Inferior parietal cortex (tissue), 1 donor: ENCODE results near the gene SMURF2.
"Not testable (repeated sequence)": the region's sequence is repeated elsewhere in the genome, so short reads cannot be mapped to it uniquely, and the experiment has no call there.

ENCODE experiments used
- DNase-seq: peaks from one replicate; pipeline ENCODE4 v3.0.0-alpha.2; 2016; ENCODE audit errors: extremely low spot score

The SMURF2 gene

DNA sequence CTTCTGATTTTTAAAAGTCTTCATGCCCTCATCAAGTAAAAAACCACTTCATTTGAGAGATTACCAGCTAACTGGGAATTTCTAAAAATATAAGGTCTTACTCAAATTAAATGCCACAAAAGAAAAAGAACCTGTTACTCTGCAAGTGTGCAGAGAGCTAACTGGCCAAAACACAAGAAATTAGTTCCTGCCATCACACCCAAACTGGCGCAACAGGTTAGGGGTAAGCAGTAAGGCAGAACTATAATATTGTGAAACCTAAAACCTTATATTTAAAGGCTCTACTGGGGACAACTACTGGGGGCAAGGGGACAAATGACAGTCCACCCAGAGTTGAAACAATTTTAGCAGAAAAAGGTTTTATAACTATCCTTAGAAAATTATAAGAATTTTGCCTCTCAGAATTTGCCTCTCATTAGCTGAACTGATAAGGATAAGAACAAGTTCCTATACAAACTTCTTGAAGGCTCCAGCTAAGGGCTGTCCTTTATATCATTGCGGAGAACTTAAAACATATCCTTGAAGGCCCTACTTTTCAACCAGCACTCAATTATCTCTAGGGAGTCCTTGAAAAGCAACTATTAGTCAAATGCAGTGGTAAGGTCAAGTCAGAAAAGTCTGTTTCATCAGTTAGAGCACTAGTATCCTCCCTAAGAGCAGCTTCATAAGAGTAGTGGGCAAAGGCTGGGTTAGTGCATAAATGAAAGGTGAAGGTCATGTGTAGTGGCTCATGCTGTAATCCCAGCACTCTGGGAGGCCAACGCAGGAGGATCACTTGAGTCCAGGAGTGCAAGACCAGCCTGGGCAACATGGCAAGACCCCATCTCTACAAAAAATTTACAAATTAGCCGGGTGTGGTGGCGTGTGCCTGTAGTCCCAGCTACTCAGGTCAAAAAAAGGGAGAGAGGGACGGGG is 31.5 kb downstream of the SMURF2 start:
- DNase-seq = no peak

DNA sequence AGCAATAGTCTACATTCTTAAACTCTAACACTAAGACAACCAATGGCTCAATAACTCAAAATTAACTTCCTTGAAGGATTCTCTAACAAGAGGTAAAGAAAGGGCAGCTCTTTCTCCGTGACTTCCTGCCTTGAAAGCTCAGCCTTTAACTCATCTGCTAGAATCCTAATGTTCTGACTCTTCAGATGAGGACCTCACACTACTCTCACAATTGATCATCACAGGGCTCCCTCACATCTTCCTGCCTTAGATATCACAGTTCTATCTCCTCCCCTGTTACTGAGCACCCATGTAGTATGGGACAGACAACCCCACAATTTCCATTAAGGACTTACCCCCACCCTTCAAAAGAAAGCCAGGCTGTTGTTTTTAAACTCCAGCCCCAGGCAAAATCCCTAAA is 33.5 kb downstream of the SMURF2 start:
- DNase-seq = no peak

- no peak for DNase-seq
Measured at GRCh38 chr17:64627797-64628196, 34.3 kb downstream of the SMURF2 start.

- no peak for DNase-seq
Measured at GRCh38 chr17:64626827-64627226, 35.3 kb downstream of the SMURF2 start.

DNA sequence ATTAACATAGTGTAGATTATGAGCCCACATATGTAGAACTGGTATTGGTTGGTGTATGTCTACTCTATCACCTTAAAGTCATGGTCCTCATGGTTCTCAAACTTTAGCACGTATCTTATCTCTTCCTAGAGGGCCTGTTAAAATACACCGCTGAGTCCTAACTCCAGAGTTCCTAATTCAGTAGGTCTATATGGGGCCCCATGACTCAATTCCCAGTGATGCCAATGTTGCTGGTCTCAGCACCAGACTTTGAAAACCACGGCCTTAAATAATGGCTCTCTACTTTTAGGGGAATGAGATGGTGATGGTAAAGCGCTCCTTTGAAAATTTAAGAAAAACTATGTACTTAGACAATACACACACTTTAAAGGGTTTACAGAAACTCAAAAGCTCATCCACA is 36.6 kb downstream of the SMURF2 start:
- no peak for DNase-seq

DNA sequence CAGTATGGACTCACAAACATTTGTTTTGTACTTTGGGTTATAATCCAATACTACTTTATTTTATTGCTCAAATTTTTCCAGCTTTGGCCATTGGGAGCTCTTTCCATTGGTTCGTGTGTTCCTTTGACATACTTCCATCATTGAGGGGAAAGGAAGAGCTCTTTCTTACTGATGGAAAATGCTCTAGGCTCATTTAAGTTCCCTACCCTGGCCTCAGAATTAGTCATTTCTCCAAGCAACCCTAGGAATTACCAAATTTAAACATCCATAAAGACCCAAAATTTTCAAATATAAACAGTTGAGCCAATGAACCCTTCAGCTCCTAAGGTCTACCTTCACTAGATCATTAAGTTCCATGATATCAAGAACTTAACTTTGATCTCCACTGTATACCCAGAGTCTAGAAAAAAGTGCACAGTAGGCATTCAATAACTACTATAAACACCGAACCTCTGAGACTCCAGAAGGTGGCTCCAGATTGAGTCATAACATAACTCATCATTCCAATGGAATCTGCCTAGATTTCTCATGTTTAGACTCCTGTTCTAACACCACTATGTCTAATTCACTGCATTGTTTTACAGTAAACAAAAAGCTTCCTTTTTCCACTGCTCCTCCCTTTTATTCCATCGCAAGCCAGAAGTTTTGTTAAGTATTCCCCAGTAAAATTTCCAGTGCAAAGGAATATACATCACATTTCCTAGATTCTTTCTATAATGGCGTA is 39.0 kb downstream of the SMURF2 start:
- DNase-seq = no peak

DNA sequence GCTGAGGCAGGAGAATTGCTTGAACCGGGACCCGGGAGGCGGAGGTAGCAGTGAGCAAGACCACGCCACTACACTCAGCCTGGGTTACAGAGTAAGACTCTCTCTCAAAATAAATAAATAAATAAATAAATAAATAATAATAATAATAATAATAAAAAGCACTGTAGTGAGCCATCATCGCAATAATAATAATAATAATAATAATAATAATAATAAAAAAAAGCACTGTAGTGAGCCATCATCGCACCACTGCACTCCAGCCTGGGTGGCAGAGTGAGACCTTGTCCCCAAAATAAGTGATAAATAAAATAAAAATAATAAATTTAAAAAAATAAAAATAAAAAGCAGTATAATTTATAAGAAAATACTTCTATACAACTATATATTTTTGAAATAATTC is 40.3 kb downstream of the SMURF2 start:
- DNase-seq = no peak

GRCh38 chr17:64618848-64619247 is 43.3 kb downstream of the SMURF2 start:
- no peak for DNase-seq

DNA sequence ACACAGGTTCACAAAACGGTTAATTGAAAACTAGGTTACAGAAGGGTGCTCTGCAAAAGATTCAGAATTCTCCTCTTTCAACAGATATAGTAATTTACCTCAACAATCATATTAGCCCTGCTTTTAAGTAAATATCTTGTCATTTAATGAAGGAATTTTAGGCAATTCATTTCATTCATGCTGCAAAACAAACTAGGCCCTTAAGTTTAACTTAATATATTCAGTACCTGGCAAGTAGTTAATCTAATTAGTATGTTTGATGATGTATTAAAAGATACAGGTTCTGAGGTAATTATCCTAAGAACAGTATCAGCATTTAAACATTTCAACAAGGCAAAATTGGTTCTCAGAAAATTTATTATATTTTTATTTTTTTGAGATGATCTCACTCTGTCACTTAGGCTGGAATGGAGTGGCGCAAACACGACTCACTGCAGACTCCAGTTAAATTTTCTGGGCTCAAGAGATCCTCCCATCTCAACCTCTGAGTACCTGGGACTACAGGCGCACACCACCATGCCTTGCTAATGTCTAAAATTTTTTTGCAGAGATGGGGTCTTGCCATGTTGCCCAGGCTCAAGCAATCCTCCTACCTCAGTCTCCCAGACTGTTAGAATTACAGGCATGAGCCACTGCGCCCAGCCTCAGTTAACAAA is 44.9 kb downstream of the SMURF2 start:
- no peak for DNase-seq

GRCh38 chr17:64615028-64615677 is 47.0 kb downstream of the SMURF2 start:
- no peak for DNase-seq

GRCh38 chr17:64614266-64615027 is 47.7 kb downstream of the SMURF2 start:
- no peak for DNase-seq

DNA sequence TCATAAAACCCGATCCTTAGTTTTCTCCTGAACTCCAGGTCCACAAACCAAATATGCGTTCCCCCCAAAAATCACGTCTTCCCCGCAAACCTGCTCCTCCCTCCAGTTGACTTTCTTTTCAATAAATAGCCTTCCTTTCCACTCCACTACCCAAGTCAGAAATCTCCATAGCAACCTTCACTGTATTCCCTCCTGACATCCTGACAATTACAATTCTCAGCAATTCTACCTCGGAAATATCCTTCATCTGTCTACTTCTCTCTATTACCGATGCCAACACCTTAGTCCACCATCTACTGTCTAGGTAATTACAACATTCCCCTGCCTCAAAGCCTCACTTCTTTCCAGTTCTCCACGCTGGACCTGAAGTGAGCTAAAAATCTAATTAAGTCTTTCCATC is 50.7 kb downstream of the SMURF2 start:
- DNase-seq = no peak

DNA sequence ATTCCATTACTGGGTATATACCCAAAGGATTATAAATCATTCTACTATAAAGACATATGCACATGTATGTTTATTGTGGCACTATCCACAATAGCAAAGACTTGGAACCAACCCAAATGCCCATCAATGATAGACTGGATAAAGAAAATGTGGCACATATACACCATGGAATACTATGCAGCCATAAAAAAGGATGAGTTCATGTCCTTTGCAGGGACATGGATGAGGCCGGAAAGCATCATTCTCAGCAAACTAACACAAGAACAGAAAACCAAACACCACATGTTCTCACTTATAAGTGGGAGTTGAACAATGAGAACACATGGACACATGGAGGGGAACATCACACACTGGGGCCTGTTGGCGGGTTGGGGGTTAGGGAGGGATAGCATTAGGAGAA is 51.9 kb downstream of the SMURF2 start:
- not testable (repeated sequence) for DNase-seq

DNA sequence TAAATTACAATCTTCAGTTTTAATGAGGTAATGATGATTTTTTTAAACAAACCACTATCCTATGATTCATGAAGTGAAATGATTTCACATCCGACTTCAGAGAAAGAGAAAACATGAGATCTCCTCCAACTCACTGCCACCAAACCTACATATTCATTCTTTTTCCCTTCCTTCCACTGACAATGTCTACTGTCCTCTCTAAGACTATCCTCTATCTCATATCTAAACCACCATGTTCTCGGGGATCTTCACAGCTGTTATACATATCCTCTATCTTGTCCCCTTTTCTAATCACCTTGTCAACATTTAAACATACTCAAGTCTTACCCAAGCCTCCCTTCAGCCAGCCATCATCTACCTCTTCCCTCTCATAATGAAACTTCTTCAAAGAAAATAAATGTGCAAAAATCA is 53.5 kb downstream of the SMURF2 start:
- DNase-seq = no peak

- no peak for DNase-seq
Measured at GRCh38 chr17:64607862-64608565, 54.1 kb downstream of the SMURF2 start.

- DNase-seq = not testable (repeated sequence)
Measured at GRCh38 chr17:64604532-64604931, 57.6 kb downstream of the SMURF2 start.

DNA sequence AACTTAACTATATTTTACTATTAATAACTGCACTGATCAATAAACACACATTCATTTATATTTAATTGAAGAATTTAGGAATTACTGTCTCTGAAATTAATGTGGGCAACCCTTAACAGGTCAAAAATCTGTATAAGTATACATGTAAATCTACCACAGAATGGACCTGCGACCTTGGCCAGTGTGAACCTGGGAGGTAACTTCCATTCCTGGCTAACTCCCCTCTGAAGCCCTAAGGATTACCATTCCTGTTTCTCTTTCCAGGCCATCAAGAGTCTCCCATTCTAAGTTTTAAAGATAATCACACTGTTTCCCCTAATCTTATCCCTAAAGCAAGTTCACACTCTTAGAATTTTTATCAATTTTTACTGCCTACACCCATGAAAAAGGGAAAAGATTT is 58.1 kb downstream of the SMURF2 start:
- DNase-seq = no peak

DNA sequence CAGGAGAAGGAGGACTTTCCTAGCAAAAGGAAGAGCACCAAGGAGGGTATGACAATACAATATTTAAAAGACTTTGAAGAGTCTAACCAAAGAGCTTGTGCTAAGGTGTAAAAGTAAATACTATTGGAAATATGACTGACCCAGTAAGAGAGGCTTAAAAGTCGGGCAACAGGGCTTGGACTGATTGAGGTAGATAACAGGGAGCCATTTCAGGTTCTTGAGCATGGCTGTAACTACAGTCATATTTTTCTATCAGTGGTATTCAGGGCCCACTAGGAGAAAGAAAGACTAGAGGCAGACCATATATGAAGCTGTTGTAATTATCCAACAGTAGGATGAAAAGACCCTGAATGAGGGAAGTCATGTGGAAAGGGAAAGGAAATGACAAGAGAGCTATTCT is 62.3 kb downstream of the SMURF2 start:
- DNase-seq = no peak

DNA sequence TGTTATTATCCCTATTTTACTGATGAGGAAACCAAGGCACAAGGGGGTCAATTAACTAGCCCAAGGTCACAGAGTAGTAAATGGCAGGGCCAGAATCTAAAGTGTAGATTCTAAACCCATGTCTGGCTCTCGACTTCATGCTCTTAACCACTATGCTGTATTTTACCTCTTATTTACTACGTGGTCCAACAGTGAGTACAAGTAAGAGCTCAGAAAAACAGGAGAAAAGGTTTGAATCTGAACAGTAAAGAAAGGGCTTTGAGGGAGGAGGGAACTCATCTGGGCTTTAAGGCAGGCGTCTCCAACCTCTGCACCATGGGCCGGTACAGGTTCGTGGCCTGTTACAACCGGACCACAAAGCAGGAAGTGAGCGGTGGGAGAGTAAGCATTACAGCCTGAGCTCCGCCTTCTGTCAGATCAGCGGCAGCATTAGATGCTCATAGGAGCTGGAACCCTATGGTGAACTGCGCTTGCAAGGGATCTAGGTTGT is 62.9 kb downstream of the SMURF2 start:
- DNase-seq = no peak

GRCh38 chr17:64598672-64599071 is 63.4 kb downstream of the SMURF2 start:
- no peak for DNase-seq
